Mammary epithelial cell (primary cell): ENCODE results near the gene AUTS2.

Experiments
- CTCF ChIP-seq, 2 donors: IDR thresholded peaks in 1 of 2; conservative IDR thresholded peaks in 1 of 2; 2 replicates each; pipeline ENCODE4 v1.5.1; 2011 to 2012; ENCODE audit warnings: inconsistent platforms in 2 of 2, low read length in 2 of 2, mild to moderate bottlenecking in 2 of 2, control low read depth in 1 of 2, low read depth in 1 of 2; ENCODE audit not compliant: insufficient read depth in 1 of 2; ENCODE audit errors: extremely low read depth in 1 of 2
- EZH2 ChIP-seq: IDR thresholded peaks from 2 replicates; pipeline ENCODE4 v1.6.1; 2012; ENCODE audit warnings: low read length, inconsistent platforms, borderline replicate concordance

- no peak for TF ChIP-seq CTCF (conservative IDR thresholded peaks at IDR 0.05 in 1 of 2, IDR thresholded peaks at IDR 0.05 in 1 of 2; ENCODE audit: extremely low read depth in 1 of 2, insufficient read depth in 1 of 2, low read depth in 1 of 2, low read length in 2 of 2)
- no peak for TF ChIP-seq EZH2
These were observed 206.7 kb downstream of the AUTS2 start for GRCh38 chr7:69804962-69805361.
